Mammary epithelial cell (primary cell): ENCODE results near the gene LUZP2.

Experiments used
- CTCF ChIP-seq, 2 donors: IDR thresholded peaks in 1 of 2; conservative IDR thresholded peaks in 1 of 2; 2 replicates each; pipeline ENCODE4 v1.5.1; 2011 to 2012; ENCODE audit warnings: inconsistent platforms in 2 of 2, low read length in 2 of 2, mild to moderate bottlenecking in 2 of 2, control low read depth in 1 of 2, low read depth in 1 of 2; ENCODE audit not compliant: insufficient read depth in 1 of 2; ENCODE audit errors: extremely low read depth in 1 of 2
- EZH2 ChIP-seq: IDR thresholded peaks from 2 replicates; pipeline ENCODE4 v1.6.1; 2012; ENCODE audit warnings: low read length, inconsistent platforms, borderline replicate concordance

GRCh38 chr11:24925091-24925490, 428.2 kb downstream of the LUZP2 start:
- TF ChIP-seq CTCF (conservative IDR thresholded peaks at IDR 0.05 in 1 of 2, IDR thresholded peaks at IDR 0.05 in 1 of 2; ENCODE audit: extremely low read depth in 1 of 2, insufficient read depth in 1 of 2, low read depth in 1 of 2, low read length in 2 of 2) (no peak), EZH2 (no peak)
